Stimulated activated CD4-positive, alpha-beta T cell treated with anti-CD3 and anti-CD28 coated beads, Interleukin-4, amount 100 ng/mL, for 1 hour (primary cell): Measurements from ENCODE around the gene SERGEF.

Source experiments
- DNase-seq: peaks from one replicate; pipeline ENCODE4 v3.0.0-alpha.2; 2020

The SERGEF gene

GRCh38 chr11:17744151-17744940 is 268.5 kb downstream of the SERGEF start:
- no peak for DNase-seq

- no peak for DNase-seq
Observed at GRCh38 chr11:17743808-17744119, 269.1 kb downstream of the SERGEF start.

GRCh38 chr11:17743026-17743807 is 269.6 kb downstream of the SERGEF start:
- no peak for DNase-seq

- DNase-seq, result no peak
Observed at GRCh38 chr11:17742019-17742418, 270.8 kb downstream of the SERGEF start.

GRCh38 chr11:17741487-17741886 is 271.4 kb downstream of the SERGEF start:
- no peak for DNase-seq

GRCh38 chr11:17740649-17741235 is 272.1 kb downstream of the SERGEF start:
- DNase-seq, result no peak

- no peak for DNase-seq
Observed at GRCh38 chr11:17739945-17740338, 272.9 kb downstream of the SERGEF start.

GRCh38 chr11:17738151-17738973 is 274.5 kb downstream of the SERGEF start:
- DNase-seq, result no peak
